Trophoblast cell (in vitro differentiated cells and primary cell): ENCODE data around the gene UNC119.

ENCODE experiments used
- DNase-seq, 2 donors: peaks; one replicate each; pipeline ENCODE4 v3.0.0-alpha.2; 2016
- H2AFZ ChIP-seq: 2 replicates; pipeline ENCODE4 v1.6.1; 2013; ENCODE audit warnings: low read length, moderate library complexity, mild to moderate bottlenecking; ENCODE audit not compliant: insufficient read depth, poor library complexity
- H2AK5ac ChIP-seq: 2 replicates; pipeline ENCODE4 v1.6.1; 2013; ENCODE audit warnings: mild to moderate bottlenecking, low read length
- H2BK120ac ChIP-seq: 2 replicates; pipeline ENCODE4 v1.6.1; 2013; ENCODE audit warnings: low read length, mild to moderate bottlenecking, moderate library complexity; ENCODE audit not compliant: insufficient read depth, poor library complexity
- H2BK12ac ChIP-seq: 2 replicates; pipeline ENCODE4 v1.6.1; 2013; ENCODE audit warnings: mild to moderate bottlenecking, low read length, moderate library complexity
- H2BK5ac ChIP-seq: 2 replicates; pipeline ENCODE4 v1.6.1; 2013; ENCODE audit warnings: low read length, low read depth, moderate library complexity, mild to moderate bottlenecking; ENCODE audit not compliant: poor library complexity
- H3K14ac ChIP-seq: 2 replicates; pipeline ENCODE4 v1.6.1; 2013; ENCODE audit warnings: mild to moderate bottlenecking, low read length
- H3K18ac ChIP-seq: 2 replicates; pipeline ENCODE4 v1.6.1; 2013; ENCODE audit warnings: mild to moderate bottlenecking, low read length
- H3K23ac ChIP-seq: 2 replicates; pipeline ENCODE4 v1.6.1; 2013; ENCODE audit warnings: low read length
- H3K27ac ChIP-seq: 2 replicates; pipeline ENCODE4 v1.5.1; 2013; ENCODE audit warnings: low read depth, mild to moderate bottlenecking, inconsistent platforms, low read length, moderate library complexity
- H3K27me3 ChIP-seq: 2 replicates; pipeline ENCODE4 v1.6.1; 2013; ENCODE audit warnings: inconsistent platforms, mild to moderate bottlenecking, low read length, moderate library complexity; ENCODE audit not compliant: insufficient read depth
- H3K36me3 ChIP-seq, 2 experiments: 1 replicate in 1 of 2; 2 replicates in 1 of 2; pipeline ENCODE4 v1.6.1; 2013; ENCODE audit warnings: low read length in 2 of 2, mild to moderate bottlenecking in 2 of 2, moderate library complexity in 1 of 2; ENCODE audit not compliant: insufficient read depth in 2 of 2, control insufficient read depth in 1 of 2
- H3K4ac ChIP-seq: 2 replicates; pipeline ENCODE4 v1.6.1; 2013; ENCODE audit warnings: low read depth, mild to moderate bottlenecking, low read length, moderate library complexity
- H3K4me1 ChIP-seq, 2 experiments: 1 replicate in 1 of 2; 2 replicates in 1 of 2; pipeline ENCODE4 v1.6.1; 2013; ENCODE audit warnings: low read length in 2 of 2, mild to moderate bottlenecking in 2 of 2, moderate library complexity in 1 of 2; ENCODE audit not compliant: insufficient read depth in 2 of 2, control insufficient read depth in 1 of 2
- H3K4me2 ChIP-seq: 2 replicates; pipeline ENCODE4 v1.6.1; 2013; ENCODE audit warnings: inconsistent platforms, mild to moderate bottlenecking, low read length, moderate library complexity
- H3K4me3 ChIP-seq: 2 replicates; pipeline ENCODE4 v1.5.1; 2013; ENCODE audit warnings: mild to moderate bottlenecking, low read depth, low read length, inconsistent platforms
- H3K79me1 ChIP-seq: one replicate; pipeline ENCODE4 v1.6.1; 2013; ENCODE audit warnings: low read length
- H3K79me2 ChIP-seq: 2 replicates; pipeline ENCODE4 v1.6.1; 2013; ENCODE audit warnings: low read length, mild to moderate bottlenecking; ENCODE audit not compliant: control insufficient read depth, insufficient read depth, poor library complexity
- H3K9ac ChIP-seq: 2 replicates; pipeline ENCODE4 v1.6.1; 2013; ENCODE audit warnings: mild to moderate bottlenecking, low read length
- H3K9me3 ChIP-seq: 2 replicates; pipeline ENCODE4 v1.6.1; 2013; ENCODE audit warnings: low read depth, mild to moderate bottlenecking, control low read depth, inconsistent platforms, low read length; ENCODE audit not compliant: insufficient read depth
- H4K12ac ChIP-seq: 2 replicates; pipeline ENCODE4 v1.6.1; 2013; ENCODE audit warnings: low read depth, mild to moderate bottlenecking, low read length, moderate library complexity
- H4K8ac ChIP-seq: 2 replicates; pipeline ENCODE4 v1.6.1; 2013; ENCODE audit warnings: low read depth, mild to moderate bottlenecking, low read length, moderate library complexity
- H4K91ac ChIP-seq: one replicate; pipeline ENCODE4 v1.6.1; 2013; ENCODE audit warnings: low read depth, mild to moderate bottlenecking, low read length, moderate library complexity
- WGBS: extraction: QIAGEN DNeasy Blood & Tissue Kit; methylation state at CpG from one replicate; pipeline ENCODE4 v1.1.7; 2013; ENCODE audit warnings: missing lambda C conversion rate; ENCODE audit not compliant: insufficient read length, insufficient coverage; ENCODE audit errors: extremely low coverage; 5-methylcytosine and 5-hydroxymethylcytosine counted together

Gene UNC119

GRCh38 chr17:28513476-28513875, 38.9 kb downstream of the UNC119 start:
- Histone ChIP-seq H2BK5ac (no peak overlapping the region), H3K23ac (no peak overlapping the region), H4K8ac (no peak overlapping the region), H4K91ac (no peak overlapping the region), H2AK5ac (no peak overlapping the region), H3K79me2 (no peaks in the 10 kb centered on the region), H3K27me3 (no peaks in the 10 kb centered on the region), H3K4me3 (no peak overlapping the region), H3K4me1 (no peaks in the 10 kb centered on the region), H3K36me3 (no peaks in the 10 kb centered on the region), H3K18ac (no peak overlapping the region), H2BK12ac (no peak overlapping the region), H2BK120ac (no peak overlapping the region), H3K27ac (no peak overlapping the region), H3K14ac (no peak overlapping the region), H3K9me3 (peaks cover 10% of the 10 kb centered on the region), H3K9ac (no peak overlapping the region), H3K79me1 (no peaks in the 10 kb centered on the region), H3K4ac (no peak overlapping the region), H2AFZ (no peak overlapping the region), H4K12ac (no peak overlapping the region), H3K4me2 (no peak overlapping the region)
- WGBS, result no CpG with 5 or more reads among the region's 7 CpGs
- DNase-seq, result no peak

- H3K14ac ChIP-seq, result no peak overlapping the region
- no CpG with 5 or more reads among the region's 3 CpGs for WGBS
- H2BK120ac ChIP-seq, result no peak overlapping the region
Measured at GRCh38 chr17:28511858-28512461, 40.5 kb downstream of the UNC119 start.

GRCh38 chr17:28509789-28510188, 42.6 kb downstream of the UNC119 start:
- H3K4me3 ChIP-seq, result no peak overlapping the region
- H3K4ac ChIP-seq, result no peak overlapping the region
- no peak overlapping the region for H3K18ac ChIP-seq
- no peak overlapping the region for H3K27ac ChIP-seq
- no peaks in the 10 kb centered on the region for H3K79me1 ChIP-seq
- no peak overlapping the region for H3K9ac ChIP-seq
- no peak overlapping the region for H2BK5ac ChIP-seq
- H2AFZ ChIP-seq, result no peak overlapping the region
- DNase-seq, result peak in 1 of 2 donors; percentile 13
- H3K4me1 ChIP-seq, result no peaks in the 10 kb centered on the region
- H4K12ac ChIP-seq, result no peak overlapping the region
- no peak overlapping the region for H2AK5ac ChIP-seq
- no peak overlapping the region for H4K8ac ChIP-seq
- no peaks in the 10 kb centered on the region for H3K79me2 ChIP-seq
- no peak overlapping the region for H2BK120ac ChIP-seq
- no peak overlapping the region for H3K23ac ChIP-seq
- H3K9me3 ChIP-seq, result peaks cover 3% of the 10 kb centered on the region
- WGBS, result no CpG with 5 or more reads among the region's 7 CpGs
- no peak overlapping the region for H4K91ac ChIP-seq
- H2BK12ac ChIP-seq, result no peak overlapping the region
- H3K14ac ChIP-seq, result no peak overlapping the region
- H3K27me3 ChIP-seq, result no peaks in the 10 kb centered on the region
- H3K4me2 ChIP-seq, result no peak overlapping the region
- H3K36me3 ChIP-seq, result no peaks in the 10 kb centered on the region

More at GRCh38 chr17:28511858-28512461, 40.5 kb downstream of the UNC119 start:
- H3K36me3 ChIP-seq, result no peaks in the 10 kb centered on the region
- H2BK12ac ChIP-seq, result no peak overlapping the region
- no peak overlapping the region for H3K4me3 ChIP-seq
- H3K4ac ChIP-seq, result no peak overlapping the region
- H4K12ac ChIP-seq, result no peak overlapping the region
- H3K23ac ChIP-seq, result no peak overlapping the region
- H3K9ac ChIP-seq, result no peak overlapping the region
- H3K79me1 ChIP-seq, result no peaks in the 10 kb centered on the region
- H2AFZ ChIP-seq, result no peak overlapping the region
- peaks cover 10% of the 10 kb centered on the region for H3K9me3 ChIP-seq
- H4K8ac ChIP-seq, result no peak overlapping the region
- H2BK5ac ChIP-seq, result no peak overlapping the region
- no peak overlapping the region for H3K18ac ChIP-seq
- no peak overlapping the region for H3K4me2 ChIP-seq
- no peaks in the 10 kb centered on the region for H3K79me2 ChIP-seq
- H3K4me1 ChIP-seq, result no peaks in the 10 kb centered on the region
- no peak overlapping the region for H4K91ac ChIP-seq
- no peaks in the 10 kb centered on the region for H3K27me3 ChIP-seq
- H3K27ac ChIP-seq, result no peak overlapping the region
- no peak for DNase-seq
- H2AK5ac ChIP-seq, result no peak overlapping the region

DNA sequence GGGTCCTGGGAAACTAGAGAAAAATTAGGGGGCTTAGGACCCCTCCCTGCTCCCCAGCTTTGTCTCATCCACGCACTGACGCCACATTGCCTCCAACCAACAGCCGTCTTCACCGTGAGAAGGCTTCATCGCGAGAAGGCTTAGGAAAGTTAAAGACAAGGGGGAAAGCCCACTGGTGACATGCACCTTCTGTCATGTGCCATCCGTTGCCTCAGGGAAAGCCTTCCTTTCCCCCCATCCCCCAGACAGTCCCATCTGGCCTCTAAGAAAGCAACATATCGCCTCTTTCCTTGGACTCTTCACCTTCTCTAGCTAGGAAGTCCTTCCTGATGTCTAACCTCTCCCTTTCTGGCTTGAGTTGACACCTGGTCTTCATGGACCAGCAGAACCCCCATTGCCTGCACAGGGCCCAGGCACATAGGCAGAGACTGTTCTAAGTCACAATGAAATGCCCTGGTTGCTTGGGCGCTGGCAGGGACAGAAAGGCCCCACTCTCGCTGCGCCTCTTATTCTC, 44.2 kb downstream of the UNC119 start:
- Histone ChIP-seq H2AK5ac (no peak overlapping the region), H3K79me2 (no peaks in the 10 kb centered on the region), H3K27me3 (no peaks in the 10 kb centered on the region), H3K79me1 (no peaks in the 10 kb centered on the region), H2BK5ac (no peak overlapping the region), H3K18ac (no peak overlapping the region), H3K27ac (no peak overlapping the region), H3K4ac (no peak overlapping the region), H3K9me3 (peaks cover 1% of the 10 kb centered on the region), H3K9ac (no peak overlapping the region), H2AFZ (no peak overlapping the region), H3K23ac (no peak overlapping the region), H3K14ac (no peak overlapping the region), H3K4me1 (no peaks in the 10 kb centered on the region), H3K4me3 (no peak overlapping the region), H3K4me2 (no peak overlapping the region), H4K91ac (no peak overlapping the region), H3K36me3 (no peaks in the 10 kb centered on the region), H4K8ac (no peak overlapping the region), H2BK120ac (no peak overlapping the region), H2BK12ac (no peak overlapping the region), H4K12ac (no peak overlapping the region)
- WGBS, result no CpG with 5 or more reads among the region's 11 CpGs
- DNase-seq, result no peak
